GM18511 (cell line): ENCODE measurements around the gene CES5A.
"Not testable (repeated sequence)": the region's sequence is repeated elsewhere in the genome, so short reads cannot be mapped to it uniquely, and the experiment has no call there.

Source experiments
- ATAC-seq: cut with Tn5 transposase; IDR thresholded peaks from one replicate; pipeline ENCODE4 v1.9.1; 2021; ENCODE audit warnings: mild to moderate bottlenecking, moderate library complexity; ENCODE audit not compliant: unreplicated experiment

Gene CES5A

GRCh38 chr16:55830658-55831294 is 44.4 kb downstream of the CES5A start:
- ATAC-seq = no peak

GRCh38 chr16:55829232-55829631 is 45.9 kb downstream of the CES5A start:
- not testable (repeated sequence) for ATAC-seq

GRCh38 chr16:55828680-55829079 is 46.5 kb downstream of the CES5A start:
- no peak for ATAC-seq

GRCh38 chr16:55825115-55825728 is 50.0 kb downstream of the CES5A start:
- ATAC-seq = no peak

GRCh38 chr16:55824473-55825000 is 50.6 kb downstream of the CES5A start:
- ATAC-seq = no peak

- ATAC-seq = no peak
These were observed 52.8 kb downstream of the CES5A start for GRCh38 chr16:55822280-55822810.

GRCh38 chr16:55821210-55821609 is 54.0 kb downstream of the CES5A start:
- no peak for ATAC-seq

- no peak for ATAC-seq
These were observed 54.6 kb downstream of the CES5A start for GRCh38 chr16:55820615-55821014.

GRCh38 chr16:55817236-55817912 is 57.8 kb downstream of the CES5A start:
- no peak for ATAC-seq

GRCh38 chr16:55816222-55816621 is 59.0 kb downstream of the CES5A start:
- ATAC-seq = not testable (repeated sequence)

GRCh38 chr16:55815320-55815719 is 59.9 kb downstream of the CES5A start:
- ATAC-seq = no peak

- not testable (repeated sequence) for ATAC-seq
These were observed 61.0 kb downstream of the CES5A start for GRCh38 chr16:55814174-55814573.

- not testable (repeated sequence) for ATAC-seq
These were observed 61.4 kb downstream of the CES5A start for GRCh38 chr16:55813730-55814129.

GRCh38 chr16:55812951-55813350 is 62.2 kb downstream of the CES5A start:
- ATAC-seq = no peak

GRCh38 chr16:55811811-55812210 is 63.4 kb downstream of the CES5A start:
- ATAC-seq = no peak

- no peak for ATAC-seq
These were observed 64.7 kb downstream of the CES5A start for GRCh38 chr16:55810451-55810961.

GRCh38 chr16:55809851-55810250 is 65.3 kb downstream of the CES5A start:
- no peak for ATAC-seq

GRCh38 chr16:55809386-55809785 is 65.8 kb downstream of the CES5A start:
- no peak for ATAC-seq

- not testable (repeated sequence) for ATAC-seq
These were observed 66.9 kb downstream of the CES5A start for GRCh38 chr16:55808286-55808685.

GRCh38 chr16:55805104-55805503 is 70.1 kb downstream of the CES5A start:
- ATAC-seq = not testable (repeated sequence)

- not testable (repeated sequence) for ATAC-seq
These were observed 71.5 kb downstream of the CES5A start for GRCh38 chr16:55803681-55804080.
